Nucleus accumbens (tissue), 56 donors: Measurements from ENCODE around the gene SNRNP200.
"Not testable (repeated sequence)": the region's sequence is repeated elsewhere in the genome, so short reads cannot be mapped to it uniquely, and the experiment has no call there.

Experiments used
- DNase-seq, 56 donors: peaks; one replicate each; lab custom pipeline; 2025; lab: John Stamatoyannopoulos, UW

SNRNP200 gene

DNA sequence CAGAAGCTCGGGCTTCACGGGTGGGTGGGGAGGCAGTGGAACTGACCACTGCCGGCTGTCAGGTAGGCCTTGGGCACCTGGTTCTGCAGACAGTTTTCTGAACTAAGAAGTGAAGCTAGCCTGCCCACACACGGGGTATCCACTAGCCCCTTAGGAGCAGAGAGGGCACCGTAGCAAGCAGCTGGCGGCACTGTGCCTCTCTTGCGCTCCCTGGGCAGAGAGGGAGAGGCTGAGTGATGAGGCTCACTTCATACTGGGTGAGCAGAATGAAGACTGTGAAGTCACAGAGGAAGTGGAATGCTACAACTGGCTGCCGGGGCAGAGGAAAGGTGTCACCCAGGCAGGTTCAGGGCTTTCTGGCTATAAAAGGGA is 20.5 kb upstream of the SNRNP200 start:
- no peak for DNase-seq

DNA sequence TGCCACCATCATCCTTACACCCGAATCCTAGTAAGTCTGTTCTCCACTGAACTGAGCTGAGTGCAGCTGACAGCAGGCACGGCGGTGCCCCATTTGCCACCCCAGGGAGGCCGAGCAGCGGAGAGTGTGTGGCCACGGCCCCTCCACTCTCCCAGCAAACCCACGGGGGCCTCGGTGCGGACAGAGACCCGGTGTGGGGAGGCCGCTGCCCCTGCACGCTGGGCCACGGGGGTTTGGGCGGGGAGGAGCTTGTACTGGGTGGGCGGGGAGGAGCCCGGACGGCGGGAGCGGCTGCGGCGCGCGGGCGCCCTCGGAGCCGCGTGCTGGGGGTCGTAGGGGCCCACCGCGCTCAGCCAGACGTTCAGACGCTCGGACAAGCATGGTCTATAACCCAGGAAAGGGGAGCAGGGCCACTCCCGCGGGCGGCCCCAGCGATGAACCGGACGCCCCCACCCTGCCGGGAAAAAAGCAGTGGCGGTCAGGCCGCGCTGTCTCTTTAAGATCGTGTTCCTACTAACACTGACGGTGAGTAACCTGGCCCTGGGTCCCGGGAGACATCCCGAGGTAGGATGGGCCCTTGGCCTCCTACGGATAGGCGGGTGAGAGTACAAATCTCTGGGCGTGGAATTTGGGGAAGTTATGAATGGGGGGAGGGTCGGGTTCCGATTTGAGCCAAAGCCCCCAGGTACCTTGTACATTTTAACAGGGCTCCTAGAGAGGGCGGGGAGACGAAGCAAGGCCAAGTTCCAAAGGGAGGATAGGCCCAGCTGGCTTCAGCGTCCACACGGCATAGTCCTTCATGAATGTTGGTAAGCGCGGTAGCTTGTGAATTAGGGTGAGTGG is 19.9 kb upstream of the SNRNP200 start, which contains the start of gene ITPRIPL1:
Gene ITPRIPL1, plus strand, starts transcription at position 277 of the 843 bp plus-strand sequence. Its CDS starts 523 bp downstream, at position 800.
- DNase-seq, result no peak

DNA sequence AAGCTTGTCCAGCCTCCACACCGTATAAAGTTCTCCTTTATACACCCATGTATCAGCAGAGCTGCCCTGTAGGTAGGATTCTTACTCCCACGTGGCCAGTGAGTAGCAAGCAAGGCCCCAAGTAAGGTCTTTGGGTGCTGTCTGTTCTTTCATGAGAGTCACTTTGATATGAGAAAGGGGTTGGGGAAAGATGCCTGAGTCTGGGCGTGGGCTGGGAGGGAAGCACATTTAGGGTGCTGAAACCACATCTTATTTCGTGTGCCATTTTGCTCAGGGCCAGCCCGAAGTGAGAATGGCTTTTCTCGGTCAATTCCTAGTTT is 19.3 kb upstream of the SNRNP200 start:
- no peak for DNase-seq

DNA sequence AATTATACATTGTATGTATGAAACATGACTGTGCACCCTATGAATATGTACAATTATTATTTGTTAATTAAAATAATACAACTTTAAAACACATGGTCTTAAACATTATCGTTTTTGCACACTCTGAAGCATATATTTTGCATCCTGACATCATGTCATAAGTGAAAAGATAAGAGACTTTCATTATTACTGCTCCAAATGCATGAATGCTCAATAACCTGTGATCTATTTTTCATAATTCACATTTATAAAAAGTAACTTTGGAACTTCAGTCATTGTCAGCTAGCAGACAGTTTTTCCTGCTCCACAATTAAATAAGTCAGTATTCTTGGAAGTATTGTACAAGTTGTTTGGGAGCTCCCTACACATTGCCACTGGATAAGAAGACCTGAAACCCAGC is 18.5 kb upstream of the SNRNP200 start:
- DNase-seq, result no peak

DNA sequence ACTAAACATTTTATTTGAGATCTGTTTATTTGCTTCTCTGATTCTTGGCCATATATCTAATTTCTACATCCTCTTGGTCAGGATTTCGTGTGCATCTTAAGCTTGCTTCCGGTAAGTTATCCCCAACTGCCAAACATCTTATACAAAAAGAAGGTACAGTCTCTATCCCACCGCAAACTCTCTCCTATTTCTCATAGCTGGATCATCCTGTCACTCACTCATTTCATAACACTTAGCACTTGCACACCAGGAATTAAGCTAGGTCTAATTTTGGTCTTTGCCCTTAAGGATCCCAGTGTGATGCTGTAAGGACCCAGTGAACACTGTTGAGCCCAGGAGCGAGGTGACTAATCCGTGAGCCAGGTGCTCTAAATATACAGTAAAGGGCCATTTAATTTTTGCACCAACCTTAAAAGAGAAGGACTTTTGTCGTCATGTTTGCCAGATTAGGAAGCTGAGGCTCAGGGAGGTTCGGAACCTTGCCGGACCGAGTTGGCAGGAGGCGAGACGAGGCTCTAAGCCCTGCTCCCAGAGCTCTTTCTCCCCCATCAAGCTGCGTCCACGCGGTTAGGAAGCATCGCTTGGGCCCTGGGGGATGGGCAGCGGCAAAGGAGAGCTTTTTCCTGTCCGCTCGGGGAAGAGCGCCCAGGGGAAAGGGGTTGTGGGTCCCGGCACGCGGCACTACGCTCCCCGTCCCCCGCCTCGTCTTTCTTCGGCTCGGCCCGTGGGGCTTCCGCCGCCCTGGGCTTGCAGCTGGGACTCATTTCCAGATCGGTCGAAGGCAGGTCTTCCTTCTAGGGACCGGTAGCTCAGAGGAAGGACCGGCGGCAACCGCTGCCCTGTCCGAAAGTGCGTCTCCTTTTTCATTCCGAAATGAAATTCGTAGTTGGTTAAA is 15.6 kb upstream of the SNRNP200 start:
- peak in 1 of 56 donors; percentile 20 for DNase-seq

DNA sequence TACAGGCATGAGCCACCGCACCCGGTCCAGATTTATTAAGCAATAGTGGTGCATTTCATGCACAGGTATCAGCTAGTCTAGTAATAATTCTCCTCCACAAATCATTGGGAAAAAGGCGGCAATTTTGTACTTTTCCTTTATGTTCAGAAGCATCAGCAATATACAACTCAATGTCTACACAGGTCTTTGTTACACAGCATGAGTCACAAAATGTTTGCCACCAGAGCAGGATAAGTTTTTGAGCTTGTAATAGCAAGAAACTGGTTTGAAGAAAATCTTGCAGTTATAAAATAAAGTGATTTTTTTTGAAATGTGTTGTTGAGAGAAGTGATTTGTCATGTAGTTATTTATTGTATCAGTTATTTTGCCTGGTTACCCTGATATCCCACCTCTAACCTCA is 15.0 kb upstream of the SNRNP200 start:
- no peak for DNase-seq

DNA sequence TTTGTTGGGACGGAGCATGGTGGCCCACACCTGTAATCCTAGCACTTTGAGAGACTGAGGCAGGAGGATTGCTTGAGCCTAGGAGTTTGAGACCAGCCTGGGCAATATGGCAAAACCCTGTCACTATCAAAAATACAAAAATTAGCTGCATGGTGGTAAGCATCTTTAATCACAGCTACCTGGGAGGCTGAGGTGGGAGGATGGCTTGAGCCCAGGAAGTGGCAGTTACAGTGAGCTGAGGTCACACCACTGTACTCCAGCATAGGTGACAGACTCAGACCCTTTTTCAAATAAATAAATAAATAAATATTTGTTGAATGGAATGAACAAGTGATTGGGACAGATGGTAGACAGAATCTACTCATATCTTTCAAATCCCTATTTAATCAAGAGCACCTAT is 14.1 kb upstream of the SNRNP200 start:
- DNase-seq, result no peak

DNA sequence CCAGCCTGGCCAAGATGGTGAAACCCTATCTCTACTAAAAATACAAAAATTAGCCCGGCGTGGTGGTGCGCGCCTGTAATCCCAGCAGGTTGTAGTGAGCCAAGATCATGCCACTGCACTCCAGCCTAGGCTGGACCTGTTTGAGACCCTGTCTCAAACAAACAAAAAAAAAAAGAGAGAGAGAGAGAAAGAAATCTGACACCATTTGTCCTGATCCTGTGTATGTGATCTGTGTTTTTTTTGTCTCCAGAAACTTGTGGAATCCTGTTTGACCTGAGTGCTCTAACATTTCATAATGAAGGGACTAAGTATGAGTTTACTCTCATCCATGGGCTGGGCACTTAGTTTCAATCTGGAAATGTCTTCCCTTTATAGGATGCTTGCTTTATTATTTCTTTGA is 13.4 kb upstream of the SNRNP200 start:
- no peak for DNase-seq

DNA sequence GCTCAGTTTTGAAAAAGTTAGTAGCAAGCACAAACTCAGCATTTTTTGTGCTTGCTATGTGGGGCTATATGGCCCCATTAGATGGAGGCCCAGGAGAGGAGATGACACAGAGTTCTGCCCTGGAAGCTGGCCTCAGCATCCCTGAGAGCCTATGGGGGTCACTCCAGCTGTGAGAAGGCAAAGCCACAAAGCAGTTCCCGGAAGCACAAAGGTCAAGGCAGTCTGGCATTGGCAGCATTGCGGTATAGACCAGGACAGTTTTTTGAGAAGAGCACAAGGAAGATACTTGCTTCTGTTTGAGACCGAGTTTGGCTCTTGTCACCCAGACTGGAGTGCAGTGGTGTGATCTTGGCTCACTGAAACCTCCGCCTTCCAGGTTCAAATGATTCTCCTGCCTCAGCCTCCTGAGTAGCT is 12.2 kb upstream of the SNRNP200 start:
- no peak for DNase-seq

DNA sequence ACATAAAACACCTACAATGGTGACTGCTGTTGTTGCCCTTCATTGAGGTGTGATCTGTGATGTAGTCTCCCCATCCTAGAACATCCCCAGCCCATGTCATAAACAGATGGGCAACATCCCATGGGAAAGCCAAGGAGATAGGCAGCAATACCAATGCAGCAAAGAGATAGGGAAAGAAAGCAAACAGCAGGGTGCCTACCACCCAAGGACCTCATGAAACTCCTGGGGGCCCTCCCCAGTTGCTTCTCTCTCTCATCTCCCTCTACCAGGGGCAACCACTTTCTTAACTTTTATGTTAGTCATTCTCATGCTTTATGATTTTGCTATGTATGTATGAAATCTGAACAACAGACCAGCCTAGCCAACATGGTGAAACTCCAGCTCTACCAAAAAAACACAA is 11.7 kb upstream of the SNRNP200 start:
- no peak for DNase-seq

DNA sequence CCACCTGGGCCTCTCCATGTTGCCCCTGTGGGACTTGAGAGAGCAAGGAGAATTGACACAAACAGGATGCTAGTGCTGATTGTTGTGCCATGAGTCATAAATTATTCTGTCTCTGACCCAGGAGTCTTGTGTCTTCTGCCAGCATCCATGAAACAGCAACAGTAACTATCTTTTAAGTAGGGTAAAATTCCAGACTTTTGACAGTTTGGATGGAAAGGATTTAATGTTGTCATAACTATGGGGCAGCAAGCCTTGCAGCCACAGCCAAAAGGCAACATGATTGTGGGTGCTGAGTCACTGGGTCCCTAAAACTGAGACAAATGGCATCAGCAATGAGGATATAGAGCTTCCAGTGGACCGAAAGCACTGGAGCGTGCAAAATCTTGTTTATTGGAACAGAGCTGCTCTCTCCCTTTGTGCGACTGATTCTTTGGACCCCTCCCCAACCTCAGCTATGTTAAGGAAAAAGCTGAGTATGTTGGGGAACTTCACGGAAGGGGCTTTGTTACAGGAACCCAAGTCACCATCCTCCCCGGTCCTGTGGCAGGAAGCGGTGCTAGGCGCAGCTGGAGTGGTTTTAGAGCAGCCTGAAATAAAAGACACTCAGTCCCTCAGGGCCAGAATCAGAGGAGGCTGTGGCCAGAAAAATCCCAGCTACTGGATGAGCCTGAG is 10.2 kb upstream of the SNRNP200 start:
- DNase-seq, result no peak

DNA sequence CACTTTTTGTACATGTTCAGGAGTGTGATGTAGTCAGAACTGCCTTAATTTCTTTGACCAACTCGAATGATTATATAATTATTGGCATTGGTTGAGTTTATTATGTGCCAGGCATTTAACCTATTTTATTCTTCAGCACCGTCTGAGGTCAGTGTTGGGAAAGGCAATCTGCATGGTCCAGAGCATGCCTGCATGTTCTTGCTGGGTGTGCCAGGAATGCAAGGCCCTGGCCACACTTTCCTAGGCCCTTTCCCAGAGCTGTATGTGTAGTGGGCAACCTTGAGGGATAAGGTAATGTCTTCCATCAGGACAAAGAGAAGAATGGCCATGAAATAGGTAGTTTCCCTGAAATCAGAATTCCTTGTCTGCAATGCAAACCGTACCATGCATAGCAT is 9.7 kb upstream of the SNRNP200 start:
- no peak for DNase-seq

DNA sequence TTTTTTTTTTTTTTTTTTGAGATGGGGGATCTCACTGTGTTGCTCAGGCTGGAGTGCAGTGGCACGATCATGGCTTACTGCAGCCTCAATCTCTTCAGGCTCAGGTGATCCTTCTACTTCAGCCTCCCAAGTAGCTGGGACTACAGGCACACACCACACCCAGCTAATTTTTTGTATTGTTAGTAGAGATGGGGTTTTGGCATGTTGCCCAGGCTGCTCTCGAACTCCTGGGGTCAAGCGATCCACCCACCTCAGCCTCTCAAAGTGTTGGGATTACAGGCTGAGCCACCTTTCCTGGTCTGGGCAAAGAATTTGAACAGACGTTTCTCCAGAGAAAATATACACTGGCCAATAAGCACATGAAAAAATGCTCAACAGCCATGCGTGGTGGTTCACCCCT is 2.9 kb upstream of the SNRNP200 start:
- no peak for DNase-seq

DNA sequence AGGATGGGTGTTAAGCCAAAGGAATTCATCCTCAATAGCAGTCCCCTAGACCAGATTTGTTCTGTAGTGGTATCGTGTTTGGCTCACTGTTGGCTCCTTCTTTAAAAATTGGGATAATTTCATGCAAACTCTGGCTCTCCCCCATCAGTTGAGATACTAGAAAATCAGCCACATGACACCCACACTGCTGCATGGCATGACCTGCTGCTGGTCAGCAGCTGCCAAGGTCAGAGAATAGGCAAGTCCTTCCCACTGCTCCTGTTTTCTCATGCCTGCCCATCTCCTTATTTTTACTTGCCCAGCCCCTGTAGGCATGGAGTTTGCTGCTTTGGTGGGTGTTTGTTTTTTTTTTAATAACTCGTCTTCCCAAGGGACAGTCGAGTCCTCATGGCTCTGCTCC is 1.0 kb upstream of the SNRNP200 start:
- no peak for DNase-seq

DNA sequence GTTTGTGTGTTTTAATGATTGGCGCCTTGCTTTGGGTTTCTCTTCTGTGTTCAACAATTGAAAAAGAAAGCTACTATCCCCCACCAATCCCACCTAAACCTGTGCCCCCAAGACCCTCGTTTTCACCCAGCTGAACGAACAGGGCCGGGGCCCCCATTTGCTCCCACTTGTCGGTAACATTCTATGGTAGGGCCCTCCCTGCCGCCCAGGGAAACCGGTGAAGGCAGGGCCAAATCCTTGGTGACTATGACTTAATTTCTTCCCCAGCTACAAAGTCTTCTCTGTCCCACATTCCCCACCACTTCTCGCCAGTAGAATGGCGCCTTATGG is 598 bp upstream of the SNRNP200 start:
- peak in 1 of 56 donors; percentile 10 for DNase-seq

DNA sequence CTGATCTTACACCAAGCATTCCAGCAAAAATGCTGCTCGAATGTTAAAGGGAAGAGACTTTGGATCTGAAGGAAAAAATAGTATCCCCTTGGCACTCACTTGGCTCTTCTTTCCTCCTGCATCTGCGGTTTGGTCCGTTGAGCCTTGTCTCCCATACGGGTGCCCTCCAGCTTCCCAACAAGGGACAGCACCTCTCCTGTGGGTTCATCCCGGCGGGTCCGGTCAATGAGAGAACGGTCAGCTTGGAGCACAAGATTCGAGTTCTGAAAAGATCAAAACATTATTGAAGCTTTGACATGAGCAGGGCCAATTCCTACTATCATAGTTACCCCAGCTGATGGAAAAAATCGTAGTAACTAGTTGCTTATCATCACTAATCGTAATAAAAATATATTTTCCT is 740 bp downstream of the SNRNP200 start:
- DNase-seq, result no peak

DNA sequence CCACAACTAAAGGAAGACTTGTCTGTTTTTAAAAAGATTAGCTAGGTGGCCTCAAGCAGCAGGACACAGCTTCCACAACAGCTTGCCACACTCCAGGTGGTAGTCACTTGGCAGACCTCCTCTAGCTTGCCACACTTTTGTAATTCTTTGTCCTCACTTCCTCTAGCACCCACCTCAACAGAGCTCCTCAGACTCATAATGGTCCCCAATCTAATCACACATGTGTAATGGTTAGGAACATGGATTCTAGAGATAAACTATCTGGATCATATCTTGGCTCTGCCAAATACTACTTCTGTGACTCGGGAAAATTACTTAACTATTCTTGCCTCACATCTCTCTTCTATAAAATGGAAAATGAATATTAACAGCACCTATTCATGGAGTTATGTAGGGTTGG is 3.5 kb downstream of the SNRNP200 start:
- DNase-seq, result no peak

DNA sequence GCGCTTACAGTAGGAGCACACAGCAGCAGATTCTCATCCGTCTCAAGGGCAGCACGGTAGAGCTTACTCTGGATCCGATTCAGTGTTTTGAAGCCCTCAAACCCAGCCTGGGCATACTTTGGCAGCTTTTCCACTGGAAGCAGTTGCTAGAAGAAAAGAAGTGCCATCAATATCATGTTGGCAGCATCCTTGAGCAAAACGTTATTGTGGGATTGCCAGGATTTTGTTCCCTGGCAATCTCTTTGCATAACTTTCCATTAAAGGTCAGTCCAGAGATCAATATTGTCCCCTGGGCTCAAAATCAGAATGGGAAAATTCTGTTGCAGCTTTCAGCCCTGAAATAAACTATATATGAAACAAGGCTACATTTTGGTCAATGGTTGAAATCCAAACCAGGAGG is 8.4 kb downstream of the SNRNP200 start:
- DNase-seq, result no peak

DNA sequence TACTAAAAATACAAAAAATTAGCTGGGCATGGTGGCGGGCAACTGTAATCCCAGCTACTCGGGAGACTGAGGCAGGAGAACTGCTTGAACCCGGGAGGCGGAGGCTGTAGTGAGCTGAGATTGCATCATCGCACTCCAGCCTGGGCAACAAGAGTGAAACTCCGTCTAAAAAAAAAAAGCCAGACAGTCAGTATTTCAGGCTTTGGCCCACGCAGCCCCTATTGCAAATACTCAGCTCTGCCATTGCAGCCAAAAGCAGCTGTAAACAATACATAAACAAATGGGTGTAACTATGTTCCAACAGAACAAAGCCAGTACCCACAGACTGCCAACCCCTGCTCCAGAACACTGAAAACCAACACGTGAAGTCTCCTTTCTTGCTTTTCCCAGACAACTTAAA is 11.1 kb downstream of the SNRNP200 start:
- DNase-seq, result not testable (repeated sequence)

DNA sequence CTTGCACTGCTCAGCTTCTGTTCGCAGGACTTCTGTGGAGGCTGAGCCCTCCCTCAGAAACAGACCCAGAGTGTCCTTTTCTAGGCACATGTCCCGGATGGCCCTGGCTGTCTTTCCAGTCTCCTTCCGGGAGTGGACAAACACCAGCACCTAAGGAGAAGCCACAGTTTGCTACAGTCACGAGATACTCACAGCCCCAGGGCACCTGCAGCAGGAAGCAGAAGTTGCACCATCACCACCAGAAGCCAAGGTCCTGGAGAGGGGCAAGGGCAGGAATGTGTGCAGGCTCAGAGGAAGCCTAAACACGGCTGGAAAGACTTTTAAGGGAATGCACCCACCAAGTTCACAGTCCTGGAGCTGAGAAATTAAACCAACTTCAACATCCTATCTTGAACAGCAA is 13.6 kb downstream of the SNRNP200 start:
- no peak for DNase-seq

DNA sequence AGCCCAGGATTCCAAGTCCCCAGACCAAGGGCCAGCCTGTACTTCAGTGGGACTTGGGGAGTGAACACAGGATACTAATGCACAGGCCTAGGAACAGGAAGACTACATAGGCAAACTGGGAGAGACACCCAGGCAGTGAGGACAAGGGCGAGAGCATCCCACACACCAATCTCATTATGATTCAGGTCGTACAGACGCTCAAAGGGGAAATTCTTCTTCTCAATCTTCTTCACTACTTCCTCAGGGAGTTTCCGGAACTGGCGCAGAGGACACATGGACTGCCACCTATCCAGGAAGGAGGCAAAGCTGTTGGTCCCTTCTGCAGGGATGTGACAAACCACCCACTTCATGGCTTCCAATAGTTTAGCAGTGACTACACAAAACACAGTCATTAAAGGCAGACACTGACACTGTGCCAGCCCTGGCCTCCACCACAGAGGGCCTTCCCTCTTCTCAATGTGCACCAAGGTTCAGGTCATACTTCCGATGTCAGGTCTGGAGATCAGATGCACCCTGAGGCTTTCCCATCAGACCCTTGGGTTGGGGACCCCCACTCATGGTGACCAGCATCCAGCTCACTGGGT is 18.0 kb downstream of the SNRNP200 start:
- no peak for DNase-seq
